Medulla oblongata (tissue), 1 donor: Measurements from ENCODE around the gene MAJIN.
A peak's percentile ranks its signal among the peaks of the same experiment; 100 is the strongest.

Experiments used
- DNase-seq: peaks from one replicate; pipeline ENCODE4 v3.0.0-alpha.2; 2015; ENCODE audit errors: extremely low spot score

MAJIN gene

GRCh38 chr11:64932324-64932723 lies 39.6 kb downstream of the MAJIN start:
- DNase-seq = no peak

- DNase-seq = no peak
Measured at GRCh38 chr11:64931290-64931689, 40.6 kb downstream of the MAJIN start.

- DNase-seq = no peak
Measured at GRCh38 chr11:64930340-64930739, 41.6 kb downstream of the MAJIN start.

GRCh38 chr11:64929625-64930024 lies 42.3 kb downstream of the MAJIN start:
- no peak for DNase-seq

GRCh38 chr11:64928957-64929356 lies 43.0 kb downstream of the MAJIN start:
- DNase-seq = no peak

GRCh38 chr11:64926689-64927088 lies 45.2 kb downstream of the MAJIN start:
- DNase-seq = no peak

GRCh38 chr11:64925536-64926436 lies 46.1 kb downstream of the MAJIN start:
- DNase-seq = no peak

GRCh38 chr11:64924910-64925284 lies 47.0 kb downstream of the MAJIN start:
- no peak for DNase-seq

- DNase-seq = peak; percentile 99
Measured at GRCh38 chr11:64923944-64924909, 47.7 kb downstream of the MAJIN start, which contains the start of gene PPP2R5B. Gene PPP2R5B, plus strand, starts transcription at chr11:64924689. Its CDS starts 1,046 bp downstream, at chr11:64925735.

- DNase-seq = no peak
Measured at GRCh38 chr11:64923151-64923661, 48.7 kb downstream of the MAJIN start.

- no peak for DNase-seq
Measured at GRCh38 chr11:64921384-64921783, 50.5 kb downstream of the MAJIN start.

- DNase-seq = no peak
Measured at GRCh38 chr11:64920124-64920523, 51.8 kb downstream of the MAJIN start.

- DNase-seq = no peak
Measured at GRCh38 chr11:64919627-64920026, 52.3 kb downstream of the MAJIN start.

- peak; percentile 65 for DNase-seq
Measured at GRCh38 chr11:64918017-64918416, 53.9 kb downstream of the MAJIN start.

- DNase-seq = no peak
Measured at GRCh38 chr11:64917663-64917995, 54.3 kb downstream of the MAJIN start.

GRCh38 chr11:64916775-64917662 lies 54.9 kb downstream of the MAJIN start, which contains the start of gene ATG2A:
Gene ATG2A, minus strand, starts transcription at chr11:64917209. Its CDS starts 74 bp downstream, at chr11:64917135.
- peak; percentile 100 for DNase-seq

- peak; percentile 32 for DNase-seq
Measured at GRCh38 chr11:64916040-64916774, 55.7 kb downstream of the MAJIN start.

GRCh38 chr11:64915376-64915887 lies 56.5 kb downstream of the MAJIN start:
- no peak for DNase-seq

- no peak for DNase-seq
Measured at GRCh38 chr11:64914123-64914522, 57.8 kb downstream of the MAJIN start.

GRCh38 chr11:64913171-64913727 lies 58.7 kb downstream of the MAJIN start:
- DNase-seq = no peak
